NCI-H2196 (cell line): ENCODE results near the gene ITGAD.

Source experiments
- DNase-seq: peaks from one replicate; lab custom pipeline; 2025; ENCODE audit not compliant: unreplicated experiment; lab: John Stamatoyannopoulos, UW

Gene ITGAD

GRCh38 chr16:31474173-31474714, 81.1 kb downstream of the ITGAD start:
- DNase-seq: no peak

- no peak for DNase-seq
Observed at GRCh38 chr16:31474773-31475738, 81.9 kb downstream of the ITGAD start.

GRCh38 chr16:31475946-31476302, 82.8 kb downstream of the ITGAD start:
- DNase-seq: no peak
